HEK293 (cell line): ENCODE results near the gene MYO1C.

Experiments
- BCL11A ChIP-seq: fragments of 450-650 bp; formaldehyde crosslinking; IDR thresholded peaks from 2 replicates; pipeline ENCODE4 v1.5.1; 2016; ENCODE audit warnings: low read depth, missing biosample characterization, missing genetic modification characterization
- BCL11B ChIP-seq: fragments of 450-650 bp; formaldehyde crosslinking; IDR thresholded peaks from 2 replicates; pipeline ENCODE4 v1.5.1; 2016; ENCODE audit warnings: low read depth, missing biosample characterization, missing genetic modification characterization
- EGR2 ChIP-seq: fragments of 450-650 bp; formaldehyde crosslinking; IDR thresholded peaks from 2 replicates; pipeline ENCODE4 v1.5.1; 2016; ENCODE audit warnings: low read depth, missing biosample characterization, missing genetic modification characterization
- GLIS1 ChIP-seq: fragments of 450-650 bp; formaldehyde crosslinking; IDR thresholded peaks from 2 replicates; pipeline ENCODE4 v1.5.1; 2016; ENCODE audit warnings: missing biosample characterization, missing genetic modification characterization
- KLF10 ChIP-seq: fragments of 450-650 bp; IDR thresholded peaks from 2 replicates; pipeline ENCODE4 v1.5.1; 2018; ENCODE audit warnings: missing biosample characterization, mild to moderate bottlenecking, missing genetic modification characterization
- RBAK ChIP-seq: fragments of 450-650 bp; formaldehyde crosslinking; IDR thresholded peaks from 2 replicates; pipeline ENCODE4 v1.5.1; 2016; ENCODE audit warnings: missing biosample characterization, missing genetic modification characterization
- SCRT2 ChIP-seq: fragments of 450-650 bp; formaldehyde crosslinking; IDR thresholded peaks from 2 replicates; pipeline ENCODE4 v1.5.1; 2016; ENCODE audit warnings: missing biosample characterization, missing genetic modification characterization
- SP2 ChIP-seq: fragments of 450-650 bp; formaldehyde crosslinking; IDR thresholded peaks from 2 replicates; pipeline ENCODE4 v1.5.1; 2016; ENCODE audit warnings: missing biosample characterization, missing genetic modification characterization
- YY2 ChIP-seq: fragments of 450-650 bp; formaldehyde crosslinking; IDR thresholded peaks from 2 replicates; pipeline ENCODE4 v1.5.1; 2016; ENCODE audit warnings: missing biosample characterization, missing genetic modification characterization
- ZBTB17 ChIP-seq: fragments of 450-650 bp; formaldehyde crosslinking; IDR thresholded peaks from 2 replicates; pipeline ENCODE4 v1.5.1; 2016; ENCODE audit warnings: missing biosample characterization, missing genetic modification characterization
- ZBTB21 ChIP-seq: fragments of 450-650 bp; formaldehyde crosslinking; IDR thresholded peaks from 2 replicates; pipeline ENCODE4 v1.5.1; 2017; ENCODE audit warnings: missing biosample characterization, missing genetic modification characterization
- ZBTB44 ChIP-seq: fragments of 450-650 bp; IDR thresholded peaks from 2 replicates; pipeline ENCODE4 v1.5.1; 2018; ENCODE audit warnings: missing biosample characterization, mild to moderate bottlenecking, missing genetic modification characterization
- ZBTB48 ChIP-seq: fragments of 450-650 bp; formaldehyde crosslinking; IDR thresholded peaks from 2 replicates; pipeline ENCODE4 v1.5.1; 2016; ENCODE audit warnings: missing biosample characterization, missing genetic modification characterization
- ZBTB7A ChIP-seq: fragments of 450-650 bp; formaldehyde crosslinking; IDR thresholded peaks from 2 replicates; pipeline ENCODE4 v1.5.1; 2016; ENCODE audit warnings: low read depth, missing biosample characterization, missing genetic modification characterization
- ZNF140 ChIP-seq: fragments of 450-650 bp; formaldehyde crosslinking; IDR thresholded peaks from 2 replicates; pipeline ENCODE4 v1.5.1; 2016; ENCODE audit warnings: missing biosample characterization, missing genetic modification characterization
- ZNF23 ChIP-seq: fragments of 450-650 bp; formaldehyde crosslinking; IDR thresholded peaks from 2 replicates; pipeline ENCODE4 v1.5.1; 2016; ENCODE audit warnings: missing biosample characterization, missing genetic modification characterization, borderline replicate concordance
- ZNF239 ChIP-seq: fragments of 450-650 bp; formaldehyde crosslinking; IDR thresholded peaks from 2 replicates; pipeline ENCODE4 v1.5.1; 2016; ENCODE audit warnings: missing biosample characterization, missing genetic modification characterization
- ZNF24 ChIP-seq: fragments of 450-650 bp; formaldehyde crosslinking; IDR thresholded peaks from 2 replicates; pipeline ENCODE4 v1.5.1; 2016; ENCODE audit warnings: missing biosample characterization, missing genetic modification characterization
- ZNF324 ChIP-seq: fragments of 450-650 bp; formaldehyde crosslinking; IDR thresholded peaks from 2 replicates; pipeline ENCODE4 v1.5.1; 2016; ENCODE audit warnings: missing biosample characterization, missing genetic modification characterization
- ZNF394 ChIP-seq: fragments of 450-650 bp; formaldehyde crosslinking; IDR thresholded peaks from 2 replicates; pipeline ENCODE4 v1.5.1; 2016; ENCODE audit warnings: missing biosample characterization, missing genetic modification characterization, mild to moderate bottlenecking, moderate library complexity, borderline replicate concordance
- ZNF423 ChIP-seq: fragments of 450-650 bp; formaldehyde crosslinking; IDR thresholded peaks from 2 replicates; pipeline ENCODE4 v1.5.1; 2016; ENCODE audit warnings: missing biosample characterization, missing genetic modification characterization
- ZNF426 ChIP-seq: fragments of 450-650 bp; formaldehyde crosslinking; IDR thresholded peaks from 2 replicates; pipeline ENCODE4 v1.5.1; 2017; ENCODE audit warnings: missing biosample characterization, missing genetic modification characterization, mild to moderate bottlenecking, inconsistent platforms, moderate library complexity
- ZNF488 ChIP-seq: fragments of 450-650 bp; formaldehyde crosslinking; IDR thresholded peaks from 2 replicates; pipeline ENCODE4 v1.5.1; 2016; ENCODE audit warnings: missing biosample characterization, missing genetic modification characterization
- ZNF561 ChIP-seq: fragments of 450-650 bp; IDR thresholded peaks from 2 replicates; pipeline ENCODE4 v1.5.1; 2018; ENCODE audit warnings: missing biosample characterization, missing genetic modification characterization, borderline replicate concordance
- ZNF670 ChIP-seq: fragments of 450-650 bp; formaldehyde crosslinking; IDR thresholded peaks from 2 replicates; pipeline ENCODE4 v1.5.1; 2016; ENCODE audit warnings: missing biosample characterization, missing genetic modification characterization, low read depth
- ZNF707 ChIP-seq: fragments of 450-650 bp; formaldehyde crosslinking; IDR thresholded peaks from 2 replicates; pipeline ENCODE4 v1.5.1; 2016; ENCODE audit warnings: missing biosample characterization, missing genetic modification characterization
- ZNF76 ChIP-seq: fragments of 450-650 bp; formaldehyde crosslinking; IDR thresholded peaks from 2 replicates; pipeline ENCODE4; 2016; ENCODE audit warnings: low read depth, missing biosample characterization, missing genetic modification characterization, borderline replicate concordance
- ZSCAN30 ChIP-seq: fragments of 450-650 bp; IDR thresholded peaks from 2 replicates; pipeline ENCODE4 v1.5.1; 2018; ENCODE audit warnings: missing biosample characterization, mild to moderate bottlenecking, missing genetic modification characterization, moderate library complexity
- TF ChIP-seq, protein P1 (sequence below): fragments of 450-650 bp; formaldehyde crosslinking; IDR thresholded peaks from 2 replicates; pipeline ENCODE4 v1.5.1; 2016; ENCODE audit warnings: missing biosample characterization, missing genetic modification characterization
- TF ChIP-seq, protein P2 (sequence below): fragments of 450-650 bp; formaldehyde crosslinking; IDR thresholded peaks from 2 replicates; pipeline ENCODE4 v1.5.1; 2016; ENCODE audit warnings: missing biosample characterization, missing genetic modification characterization

The MYO1C gene

DNA sequence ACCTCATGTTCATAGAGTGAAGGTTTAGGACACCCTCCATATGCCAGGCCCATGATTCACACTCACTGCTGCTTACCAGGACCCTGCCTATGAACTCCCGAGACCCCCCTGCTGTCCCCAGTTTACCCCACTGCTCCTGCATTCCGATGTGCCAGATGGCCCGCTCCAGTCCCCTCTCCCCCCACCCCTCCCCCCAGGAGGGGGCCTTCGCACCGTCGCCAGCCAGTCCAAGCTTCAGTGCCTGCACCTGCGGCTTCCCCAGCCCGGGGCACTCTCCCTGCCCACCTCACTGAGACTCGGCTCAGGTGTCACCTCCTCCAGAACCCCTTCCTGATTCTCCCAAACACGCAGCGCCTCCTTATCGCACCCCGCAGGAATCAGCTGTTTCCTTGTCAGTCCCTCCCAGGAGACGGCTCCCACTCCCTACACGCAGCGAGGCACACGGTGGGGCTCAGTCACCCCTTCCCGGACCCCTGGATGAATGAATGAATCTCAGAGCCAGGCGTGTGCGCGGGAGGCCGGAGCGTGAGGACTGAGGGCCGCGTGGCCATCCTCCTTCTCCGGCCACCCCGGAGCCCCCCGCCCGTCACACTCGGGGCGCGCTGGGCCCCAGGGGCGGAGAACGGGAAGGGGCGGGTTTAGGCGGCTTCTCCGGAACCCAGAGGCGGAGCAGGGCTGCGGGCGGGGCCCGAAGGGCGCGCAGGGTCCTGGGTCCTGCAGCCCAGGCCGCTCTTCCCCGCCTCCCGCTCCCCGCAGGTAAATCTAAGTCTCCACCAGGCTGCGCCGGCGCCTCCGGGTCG, 1.6 kb downstream of the MYO1C start (continued):
- TF ChIP-seq ZNF239 (tag by site-specific recombination) (peak; percentile 38; the same call in 1 of the 2 replicates), ZNF394 (tag by site-specific recombination) (0 out of 2 replicates have a peak, but pooled peaks have one; percentile 20), RBAK (tag by site-specific recombination) (no peak), ZBTB21 (tag by site-specific recombination) (no peak), ZNF24 (peak; percentile 65; the same call in 1 of the 2 replicates), ZNF140 (tag by site-specific recombination) (no peak), BCL11B (tag by site-specific recombination) (peak; percentile 59; the same call in 1 of the 2 replicates), YY2 (tag by site-specific recombination) (no peak), ZBTB48 (tag by site-specific recombination) (peak; percentile 64), ZSCAN30 (peak; percentile 61), KLF10 (tag by site-specific recombination) (peak; percentile 60; the same call in 1 of the 2 replicates), SCRT2 (peak; percentile 55), GLIS1 (tag by site-specific recombination) (peak; percentile 77), ZNF324 (no peak), ZNF423 (tag by site-specific recombination) (peak; percentile 42; the same call in 1 of the 2 replicates), ZNF561 (tag by site-specific recombination) (0 out of 2 replicates have a peak, but pooled peaks have one; percentile 41), ZBTB17 (tag by site-specific recombination) (peak; percentile 61), SP2 (peak; percentile 77), ZNF426 (tag by site-specific recombination) (no peak), ZNF707 (no peak), ZNF76 (tag by site-specific recombination) (0 out of 2 replicates have a peak, but pooled peaks have one; percentile 7), ZBTB44 (no peak), BCL11A (tag by site-specific recombination) (no peak), EGR2 (peak; percentile 44; the same call in 1 of the 2 replicates), ZNF488 (no peak), ZNF23 (tag by site-specific recombination) (no peak), ZBTB7A (tag by site-specific recombination) (peak; percentile 83; the same call in 1 of the 2 replicates), ZNF670 (tag by site-specific recombination) (no peak)
- TF ChIP-seq, protein P1, sequence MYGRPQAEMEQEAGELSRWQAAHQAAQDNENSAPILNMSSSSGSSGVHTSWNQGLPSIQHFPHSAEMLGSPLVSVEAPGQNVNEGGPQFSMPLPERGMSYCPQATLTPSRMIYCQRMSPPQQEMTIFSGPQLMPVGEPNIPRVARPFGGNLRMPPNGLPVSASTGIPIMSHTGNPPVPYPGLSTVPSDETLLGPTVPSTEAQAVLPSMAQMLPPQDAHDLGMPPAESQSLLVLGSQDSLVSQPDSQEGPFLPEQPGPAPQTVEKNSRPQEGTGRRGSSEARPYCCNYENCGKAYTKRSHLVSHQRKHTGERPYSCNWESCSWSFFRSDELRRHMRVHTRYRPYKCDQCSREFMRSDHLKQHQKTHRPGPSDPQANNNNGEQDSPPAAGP (tag by site-specific recombination) = peak; percentile 85
- TF ChIP-seq, protein P2, sequence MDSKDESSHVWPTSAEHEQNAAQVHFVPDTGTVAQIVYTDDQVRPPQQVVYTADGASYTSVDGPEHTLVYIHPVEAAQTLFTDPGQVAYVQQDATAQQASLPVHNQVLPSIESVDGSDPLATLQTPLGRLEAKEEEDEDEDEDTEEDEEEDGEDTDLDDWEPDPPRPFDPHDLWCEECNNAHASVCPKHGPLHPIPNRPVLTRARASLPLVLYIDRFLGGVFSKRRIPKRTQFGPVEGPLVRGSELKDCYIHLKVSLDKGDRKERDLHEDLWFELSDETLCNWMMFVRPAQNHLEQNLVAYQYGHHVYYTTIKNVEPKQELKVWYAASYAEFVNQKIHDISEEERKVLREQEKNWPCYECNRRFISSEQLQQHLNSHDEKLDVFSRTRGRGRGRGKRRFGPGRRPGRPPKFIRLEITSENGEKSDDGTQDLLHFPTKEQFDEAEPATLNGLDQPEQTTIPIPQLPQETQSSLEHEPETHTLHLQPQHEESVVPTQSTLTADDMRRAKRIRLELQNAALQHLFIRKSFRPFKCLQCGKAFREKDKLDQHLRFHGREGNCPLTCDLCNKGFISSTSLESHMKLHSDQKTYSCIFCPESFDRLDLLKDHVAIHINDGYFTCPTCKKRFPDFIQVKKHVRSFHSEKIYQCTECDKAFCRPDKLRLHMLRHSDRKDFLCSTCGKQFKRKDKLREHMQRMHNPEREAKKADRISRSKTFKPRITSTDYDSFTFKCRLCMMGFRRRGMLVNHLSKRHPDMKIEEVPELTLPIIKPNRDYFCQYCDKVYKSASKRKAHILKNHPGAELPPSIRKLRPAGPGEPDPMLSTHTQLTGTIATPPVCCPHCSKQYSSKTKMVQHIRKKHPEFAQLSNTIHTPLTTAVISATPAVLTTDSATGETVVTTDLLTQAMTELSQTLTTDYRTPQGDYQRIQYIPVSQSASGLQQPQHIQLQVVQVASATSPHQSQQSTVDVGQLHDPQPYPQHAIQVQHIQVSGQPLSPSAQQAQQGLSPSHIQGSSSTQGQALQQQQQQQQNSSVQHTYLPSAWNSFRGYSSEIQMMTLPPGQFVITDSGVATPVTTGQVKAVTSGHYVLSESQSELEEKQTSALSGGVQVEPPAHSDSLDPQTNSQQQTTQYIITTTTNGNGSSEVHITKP (tag by site-specific recombination) = peak; percentile 47; the same call in 1 of the 2 replicates
